MCF 10A (cell line): Measurements from ENCODE around the gene BAG5. TPM values are rescaled to one million over a fixed set of nuclear protein-coding genes. Genes with fewer than 3 reads are reported as not detected.

Source experiments
- BruUV-seq: library from RNA; stranded (reverse); fragments of 400-500 nt; replicated peaks from 2 replicates; lab custom pipeline; 2021; lab: Mats Ljungman, UMichigan
- CTCF ChIA-PET: fragments of 300-600 bp; sonication (Branson Sonifier 250); formaldehyde crosslinking; extraction: SDS; loops from one replicate; lab custom pipeline; 2021; ENCODE audit warnings: antibody characterized with exemption, inconsistent platforms; lab: Yijun Ruan, JAX
- POLR2A ChIA-PET: fragments of 300-600, 350-650 bp; sonication (Branson Sonifier 250); formaldehyde crosslinking; extraction: SDS; loops from one replicate; lab custom pipeline; 2020; ENCODE audit warnings: antibody characterized with exemption, inconsistent platforms; lab: Yijun Ruan, JAX
- DNase-seq: peaks from one replicate; pipeline ENCODE4 v3.0.0-alpha.2; 2018; ENCODE audit not compliant: unreplicated experiment
- H3K27ac Mint-ChIP-seq: one replicate; pipeline ENCODE4 v1.8.0; 2022; ENCODE audit warnings: mild to moderate bottlenecking, low read depth, mixed read lengths; ENCODE audit not compliant: unreplicated experiment
- H3K27me3 Mint-ChIP-seq: one replicate; pipeline ENCODE4 v1.8.0; 2022; ENCODE audit warnings: mixed read lengths; ENCODE audit not compliant: insufficient read depth, unreplicated experiment
- H3K36me3 Mint-ChIP-seq: one replicate; pipeline ENCODE4 v1.8.0; 2022; ENCODE audit warnings: mild to moderate bottlenecking, moderate library complexity, mixed read lengths; ENCODE audit not compliant: insufficient read depth, unreplicated experiment
- H3K4me1 Mint-ChIP-seq: one replicate; pipeline ENCODE4 v1.8.0; 2022; ENCODE audit warnings: mixed read lengths; ENCODE audit not compliant: insufficient read depth, unreplicated experiment
- H3K4me3 Mint-ChIP-seq: one replicate; pipeline ENCODE4 v1.8.0; 2022; ENCODE audit warnings: mild to moderate bottlenecking, moderate library complexity, mixed read lengths; ENCODE audit not compliant: unreplicated experiment
- H3K9me3 Mint-ChIP-seq: one replicate; pipeline ENCODE4 v1.8.0; 2022; ENCODE audit warnings: mixed read lengths; ENCODE audit not compliant: unreplicated experiment
- CTCF ChIP-seq: fragments of 200-600 bp; IDR thresholded peaks from one replicate; pipeline ENCODE4 v1.8.0; 2022; ENCODE audit warnings: antibody characterized with exemption, mild to moderate bottlenecking; ENCODE audit not compliant: unreplicated experiment
- intact Hi-C: fragments of 100-400 bp; cut with micrococcal nuclease; formaldehyde crosslinking; loops from 2 replicates; pipeline ENCODE4 v1.14.1; 2022
- total RNA-seq: library from RNA; stranded (reverse); gene quantifications from 2 replicates; pipeline ENCODE4 v1.2.3, GENCODE V29; 2022

The BAG5 gene
- total RNA-seq, 1 experiment from 2014 or later: 30.9 TPM

GRCh38 chr14:103547941-103548462 is 14.5 kb downstream of the BAG5 start:
- Mint-ChIP-seq H3K36me3 (peaks cover 1% of the 10 kb centered on the region), H3K4me3 (no peak overlapping the region), H3K27me3 (no peaks in the 10 kb centered on the region), H3K4me1 (peaks cover 16% of the 10 kb centered on the region), H3K27ac (no peak overlapping the region), H3K9me3 (no peaks in the 10 kb centered on the region)
- no TSS peak for BruUV-seq
- TF ChIP-seq CTCF: no peak
- DNase-seq: no peak
- intact Hi-C loops: no loop called here
- ChIA-PET POLR2A (no interaction called here), CTCF (interaction anchor here (0.7 to 10.7 kb wide), 7 partner anchors 9 to 135 kb away, joined by 3 to 126 read pairs (median 4); partner anchors contain the start of gene TRMT61A)

GRCh38 chr14:103547455-103547940 is 15.0 kb downstream of the BAG5 start:
- ChIA-PET POLR2A (interaction anchor here (0.6 kb wide), 1 partner anchor 14 kb away, joined by 3 read pairs; no protein-coding TSS in a partner anchor), CTCF (interaction anchor here (0.5 to 10.7 kb wide), 18 partner anchors 9 to 189 kb away, joined by 3 to 126 read pairs (median 4); partner anchors contain the start of gene TRMT61A)
- no peaks in the 10 kb centered on the region for H3K9me3 Mint-ChIP-seq
- H3K36me3 Mint-ChIP-seq: no peaks in the 10 kb centered on the region
- TF ChIP-seq CTCF: no peak
- DNase-seq: no peak
- no peaks in the 10 kb centered on the region for H3K27me3 Mint-ChIP-seq
- intact Hi-C loops: no loop called here
- no peak overlapping the region for H3K4me3 Mint-ChIP-seq
- peaks cover 11% of the 10 kb centered on the region for H3K4me1 Mint-ChIP-seq
- no peak overlapping the region for H3K27ac Mint-ChIP-seq
- BruUV-seq: no TSS peak

GRCh38 chr14:103546652-103547454 is 15.6 kb downstream of the BAG5 start:
- Mint-ChIP-seq H3K4me1 (peaks cover 6% of the 10 kb centered on the region), H3K9me3 (no peaks in the 10 kb centered on the region), H3K27me3 (no peaks in the 10 kb centered on the region), H3K36me3 (peaks cover 5% of the 10 kb centered on the region), H3K4me3 (no peak overlapping the region), H3K27ac (no peak overlapping the region)
- peak; percentile 98 for TF ChIP-seq CTCF
- CTCF ChIA-PET: interaction anchor here (0.5 to 10.7 kb wide), 18 partner anchors 8 to 202 kb away, joined by 3 to 126 read pairs (median 4); partner anchors contain the start of gene TRMT61A
- POLR2A ChIA-PET: interaction anchor here (0.6 kb wide), 1 partner anchor 14 kb away, joined by 3 read pairs; no protein-coding TSS in a partner anchor
- no TSS peak for BruUV-seq
- peak; percentile 67 for DNase-seq
- intact Hi-C loops: loop anchor here (1.0 kb wide), 2 partner anchors 29 to 47 kb away; no protein-coding TSS in a partner anchor
